B cell (primary cell): ENCODE results near the gene CHN1.

Source experiments
- CTCF ChIP-seq: fragments of 200-600 bp; IDR thresholded peaks from one replicate; pipeline ENCODE4 v1.8.0; 2022; ENCODE audit warnings: antibody characterized with exemption, mild to moderate bottlenecking
- EZH2 ChIP-seq: IDR thresholded peaks from 2 replicates; pipeline ENCODE4 v1.6.1; 2012; ENCODE audit warnings: borderline replicate concordance, low read depth, mild to moderate bottlenecking, moderate library complexity, low read length; ENCODE audit not compliant: insufficient read depth, poor library complexity, severe bottlenecking

GRCh38 chr2:175022923-175023322 lies 17.7 kb upstream of the CHN1 start:
- TF ChIP-seq CTCF (no peak), EZH2 (no peak)
